Measurements from ENCODE around the gene C2orf80. TPM values are rescaled to one million over a fixed set of nuclear protein-coding genes. Genes with fewer than 3 reads are reported as not detected.

Gene C2orf80
- total and polyA plus RNA-seq, 2 experiments from 2014 or later = not detected

- Histone ChIP-seq H3K4me2 (ENCODE audit: unreplicated experiment) (no peak overlapping the region), H3K9ac (no peak overlapping the region), H4K20me1 (ENCODE audit: insufficient read depth) (no peaks in the 10 kb centered on the region), H3K36me3 (ENCODE audit: low read depth) (no peaks in the 10 kb centered on the region), H3K4me1 (ENCODE audit: insufficient read depth) (no peaks in the 10 kb centered on the region), H3F3A (ENCODE audit: insufficient read depth) (no peaks in the 10 kb centered on the region), H3K27me3 (replicated peaks; ENCODE audit: insufficient read depth) (no peaks in the 10 kb centered on the region), H3K79me2 (ENCODE audit: insufficient read depth) (no peaks in the 10 kb centered on the region), H3K9me3 (ENCODE audit: low read depth) (no peaks in the 10 kb centered on the region), H3K9me2 (ENCODE audit: insufficient read depth) (no peaks in the 10 kb centered on the region), H2AFZ (no peak overlapping the region), H3K4me3 (no peak overlapping the region), H3K27ac (no peak overlapping the region)
- WGBS, 2 experiments (ENCODE audit: low coverage in 1 of 2, low lambda C conversion rate in 2 of 2, missing lambda C conversion rate in 2 of 2) = 38 to 47% methylated on average over 9 of the region's 9 CpGs
- TF ChIP-seq EZH2 (IDR thresholded peaks at IDR 0.05; ENCODE audit: insufficient read depth, poor library complexity, severe bottlenecking) (no peak), EZH2phosphoT487 (IDR thresholded peaks at IDR 0.05; ENCODE audit: insufficient read depth, low read depth) (no peak)
- in situ Hi-C loops (cut with MboI) = no loop called here
- DNase-seq = no peak
Measured at GRCh38 chr2:208210688-208211451, 21.0 kb upstream of the C2orf80 start.

GRCh38 chr2:208208335-208209085 lies 18.7 kb upstream of the C2orf80 start:
- Histone ChIP-seq H3K79me2 (ENCODE audit: insufficient read depth) (no peaks in the 10 kb centered on the region), H3K9me3 (ENCODE audit: low read depth) (no peaks in the 10 kb centered on the region), H2AFZ (no peak overlapping the region), H3K9ac (no peak overlapping the region), H3K4me2 (ENCODE audit: unreplicated experiment) (no peak overlapping the region), H3K4me3 (no peak overlapping the region), H3F3A (ENCODE audit: insufficient read depth) (no peaks in the 10 kb centered on the region), H4K20me1 (ENCODE audit: insufficient read depth) (no peaks in the 10 kb centered on the region), H3K27ac (no peak overlapping the region), H3K27me3 (replicated peaks; ENCODE audit: insufficient read depth) (no peaks in the 10 kb centered on the region), H3K36me3 (ENCODE audit: low read depth) (no peaks in the 10 kb centered on the region), H3K9me2 (ENCODE audit: insufficient read depth) (no peaks in the 10 kb centered on the region), H3K4me1 (ENCODE audit: insufficient read depth) (no peaks in the 10 kb centered on the region)
- WGBS, 2 experiments (ENCODE audit: low coverage in 1 of 2, low lambda C conversion rate in 2 of 2, missing lambda C conversion rate in 2 of 2) = 56 to 59% methylated on average over 8 to 9 of the region's 9 CpGs
- in situ Hi-C loops (cut with MboI) = no loop called here
- no peak for DNase-seq
- TF ChIP-seq EZH2phosphoT487 (IDR thresholded peaks at IDR 0.05; ENCODE audit: insufficient read depth, low read depth) = no peak
- no peak for TF ChIP-seq EZH2 (IDR thresholded peaks at IDR 0.05; ENCODE audit: insufficient read depth, poor library complexity, severe bottlenecking)

GRCh38 chr2:208207769-208208168 lies 17.9 kb upstream of the C2orf80 start:
- Histone ChIP-seq H4K20me1 (ENCODE audit: insufficient read depth) (no peaks in the 10 kb centered on the region), H3K4me2 (ENCODE audit: unreplicated experiment) (no peak overlapping the region), H2AFZ (no peak overlapping the region), H3K27ac (no peak overlapping the region), H3K9me2 (ENCODE audit: insufficient read depth) (no peaks in the 10 kb centered on the region), H3K4me3 (no peak overlapping the region), H3K9ac (no peak overlapping the region), H3F3A (ENCODE audit: insufficient read depth) (no peaks in the 10 kb centered on the region), H3K36me3 (ENCODE audit: low read depth) (no peaks in the 10 kb centered on the region), H3K79me2 (ENCODE audit: insufficient read depth) (no peaks in the 10 kb centered on the region), H3K9me3 (ENCODE audit: low read depth) (no peaks in the 10 kb centered on the region), H3K27me3 (replicated peaks; ENCODE audit: insufficient read depth) (no peaks in the 10 kb centered on the region), H3K4me1 (ENCODE audit: insufficient read depth) (no peaks in the 10 kb centered on the region)
- DNase-seq = no peak
- no peak for TF ChIP-seq EZH2 (IDR thresholded peaks at IDR 0.05; ENCODE audit: insufficient read depth, poor library complexity, severe bottlenecking)
- TF ChIP-seq EZH2phosphoT487 (IDR thresholded peaks at IDR 0.05; ENCODE audit: insufficient read depth, low read depth) = no peak
- in situ Hi-C loops (cut with MboI) = no loop called here
- WGBS, 2 experiments (ENCODE audit: low coverage in 1 of 2, low lambda C conversion rate in 2 of 2, missing lambda C conversion rate in 2 of 2) = 42 to 49% methylated on average over 3 of the region's 3 CpGs

GRCh38 chr2:208204166-208204565 lies 14.3 kb upstream of the C2orf80 start:
- no peak overlapping the region for H3K4me3 ChIP-seq
- in situ Hi-C loops (cut with MboI) = no loop called here
- no peak overlapping the region for H3K4me2 ChIP-seq (ENCODE audit: unreplicated experiment)
- no peak for DNase-seq
- WGBS, 2 experiments (ENCODE audit: low coverage in 1 of 2, low lambda C conversion rate in 2 of 2, missing lambda C conversion rate in 2 of 2) = 32 to 35% methylated on average over 5 of the region's 5 CpGs
- H4K20me1 ChIP-seq (ENCODE audit: insufficient read depth) = no peaks in the 10 kb centered on the region
- no peaks in the 10 kb centered on the region for H3K4me1 ChIP-seq (ENCODE audit: insufficient read depth)
- no peaks in the 10 kb centered on the region for H3K9me2 ChIP-seq (ENCODE audit: insufficient read depth)
- H3K27ac ChIP-seq = no peak overlapping the region
- TF ChIP-seq EZH2phosphoT487 (IDR thresholded peaks at IDR 0.05; ENCODE audit: insufficient read depth, low read depth) = no peak
- TF ChIP-seq EZH2 (IDR thresholded peaks at IDR 0.05; ENCODE audit: insufficient read depth, poor library complexity, severe bottlenecking) = no peak
- H3K9me3 ChIP-seq (ENCODE audit: low read depth) = no peaks in the 10 kb centered on the region
- H3K27me3 ChIP-seq (replicated peaks; ENCODE audit: insufficient read depth) = no peaks in the 10 kb centered on the region
- H3F3A ChIP-seq (ENCODE audit: insufficient read depth) = no peaks in the 10 kb centered on the region
- no peak overlapping the region for H3K9ac ChIP-seq
- no peaks in the 10 kb centered on the region for H3K79me2 ChIP-seq (ENCODE audit: insufficient read depth)
- no peaks in the 10 kb centered on the region for H3K36me3 ChIP-seq (ENCODE audit: low read depth)
- H2AFZ ChIP-seq = no peak overlapping the region
